WTC11 (cell line): ENCODE data around the gene SNRNP70. TPM values are rescaled to one million over a fixed set of nuclear protein-coding genes. Genes with fewer than 3 reads are reported as not detected.

Experiments
- ATF6 ChIP-seq: sonication (generic); formaldehyde crosslinking; IDR thresholded peaks from 2 replicates; pipeline ENCODE4 v1.8.1; 2023; ENCODE audit warnings: mild to moderate bottlenecking, missing genetic modification reagents
- CTCF ChIP-seq: fragments of 200-600 bp; IDR thresholded peaks from 2 replicates; pipeline ENCODE4 v1.8.0; 2022; ENCODE audit warnings: antibody characterized with exemption
- E2F4 ChIP-seq: sonication (generic); formaldehyde crosslinking; IDR thresholded peaks from 2 replicates; pipeline ENCODE4 v1.8.1; 2022; ENCODE audit warnings: low read depth, mild to moderate bottlenecking, moderate library complexity, missing genetic modification reagents, borderline replicate concordance
- ETV6 ChIP-seq: sonication (generic); formaldehyde crosslinking; IDR thresholded peaks from 2 replicates; pipeline ENCODE4 v1.8.1; 2022; ENCODE audit warnings: mild to moderate bottlenecking, missing genetic modification reagents
- FOXP1 ChIP-seq: sonication (generic); formaldehyde crosslinking; IDR thresholded peaks from 2 replicates; pipeline ENCODE4 v1.8.0; 2022; ENCODE audit warnings: missing genetic modification reagents, mild to moderate bottlenecking, moderate library complexity, borderline replicate concordance
- IRF1 ChIP-seq: sonication (generic); formaldehyde crosslinking; IDR thresholded peaks from 2 replicates; pipeline ENCODE4 v1.8.0; 2023; ENCODE audit warnings: missing genetic modification reagents
- IRF2 ChIP-seq: sonication (generic); formaldehyde crosslinking; IDR thresholded peaks from 2 replicates; pipeline ENCODE4 v1.8.0; 2022; ENCODE audit warnings: low read depth, missing genetic modification reagents, borderline replicate concordance
- MXD4 ChIP-seq: fragments of 250-450 bp; sonication (Bioruptor Pico); IDR thresholded peaks from 2 replicates; pipeline ENCODE4 v1.8.0; 2021; ENCODE audit warnings: mild to moderate bottlenecking, moderate library complexity, borderline replicate concordance
- NFATC4 ChIP-seq: fragments of 250-450 bp; sonication (Bioruptor Pico); IDR thresholded peaks from 2 replicates; pipeline ENCODE4 v1.9.0; 2021; ENCODE audit warnings: mild to moderate bottlenecking
- PRDM15 ChIP-seq: sonication (generic); formaldehyde crosslinking; IDR thresholded peaks from 2 replicates; pipeline ENCODE4 v1.8.0; 2022; ENCODE audit warnings: missing genetic modification reagents
- RORB ChIP-seq: fragments of 250-450 bp; sonication (Bioruptor Pico); IDR thresholded peaks from 2 replicates; pipeline ENCODE4 v1.9.0; 2021; ENCODE audit warnings: mild to moderate bottlenecking
- SMAD3 ChIP-seq: sonication (generic); formaldehyde crosslinking; IDR thresholded peaks from 2 replicates; pipeline ENCODE4 v1.8.0; 2022; ENCODE audit warnings: missing genetic modification reagents, mild to moderate bottlenecking, borderline replicate concordance
- SOX15 ChIP-seq: fragments of 250-450 bp; sonication (Bioruptor Pico); IDR thresholded peaks from 2 replicates; pipeline ENCODE4 v1.9.0; 2021; ENCODE audit warnings: mild to moderate bottlenecking
- SP1 ChIP-seq: sonication (generic); formaldehyde crosslinking; conservative IDR thresholded peaks from 2 replicates; pipeline ENCODE4 v1.8.1; 2022; ENCODE audit warnings: missing genetic modification reagents
- ZBTB21 ChIP-seq: sonication (generic); formaldehyde crosslinking; IDR thresholded peaks from 2 replicates; pipeline ENCODE4 v1.8.1; 2023; ENCODE audit warnings: mild to moderate bottlenecking, missing genetic modification reagents, borderline replicate concordance
- ZNF219 ChIP-seq: sonication (generic); formaldehyde crosslinking; IDR thresholded peaks from 2 replicates; pipeline ENCODE4 v1.8.0; 2023; ENCODE audit warnings: missing genetic modification reagents, mild to moderate bottlenecking, borderline replicate concordance
- ZNF416 ChIP-seq: fragments of 250-450 bp; sonication (Bioruptor Pico); IDR thresholded peaks from 2 replicates; pipeline ENCODE4 v1.9.0; 2021; ENCODE audit warnings: mild to moderate bottlenecking, inconsistent platforms
- ZNF425 ChIP-seq: fragments of 250-450 bp; sonication (Bioruptor Pico); conservative IDR thresholded peaks from 2 replicates; pipeline ENCODE4 v1.9.0; 2021; ENCODE audit warnings: mild to moderate bottlenecking
- ZNF532 ChIP-seq: fragments of 250-450 bp; sonication (Bioruptor Pico); IDR thresholded peaks from 2 replicates; pipeline ENCODE4 v1.9.0; 2021; ENCODE audit warnings: mild to moderate bottlenecking, borderline replicate concordance
- ZNF671 ChIP-seq: fragments of 250-450 bp; sonication (Bioruptor Pico); IDR thresholded peaks from 2 replicates; pipeline ENCODE4 v1.8.0; 2021; ENCODE audit warnings: mild to moderate bottlenecking
- total RNA-seq: library from RNA; stranded (reverse); gene quantifications from 3 replicates; pipeline ENCODE4 v1.2.3, GENCODE V29; 2021

Gene SNRNP70
- total RNA-seq, 1 experiment from 2014 or later = 266 TPM

GRCh38 chr19:49118565-49119410 is 33.5 kb downstream of the SNRNP70 start, which contains the start of gene C19orf73 (continued):
- TF ChIP-seq ZNF425 (CRISPR knock-in tag) = no peak
- TF ChIP-seq IRF2 (CRISPR knock-in tag) = no peak
- 0 out of 2 replicates have a peak, but pooled peaks have one; percentile 7 for TF ChIP-seq ETV6
- TF ChIP-seq ATF6 (CRISPR knock-in tag) = no peak
- no peak for TF ChIP-seq MXD4 (CRISPR knock-in tag)
- TF ChIP-seq ZNF416 (CRISPR knock-in tag) = no peak
- peak; percentile 89 for TF ChIP-seq SP1 (CRISPR knock-in tag)
- no peak for TF ChIP-seq IRF1 (CRISPR knock-in tag)
- TF ChIP-seq ZNF671 (CRISPR knock-in tag) = no peak
- no peak for TF ChIP-seq SOX15 (CRISPR knock-in tag)
- TF ChIP-seq E2F4 (CRISPR knock-in tag) = no peak; the same call in 1 of the 2 replicates
- no peak for TF ChIP-seq CTCF
- no peak for TF ChIP-seq NFATC4 (CRISPR knock-in tag)
- 0 out of 2 replicates have a peak, but pooled peaks have one; percentile 64 for TF ChIP-seq SMAD3 (CRISPR knock-in tag)
- TF ChIP-seq ZBTB21 (CRISPR knock-in tag) = no peak
- no peak for TF ChIP-seq PRDM15 (CRISPR knock-in tag)
- no peak for TF ChIP-seq ZNF532 (CRISPR knock-in tag)
- no peak for TF ChIP-seq ZNF219 (CRISPR knock-in tag)
- TF ChIP-seq FOXP1 (CRISPR knock-in tag) = peak; percentile 64; the same call in 1 of the 2 replicates
- no peak for TF ChIP-seq RORB
